Gastrocnemius medialis (tissue), 4 donors: ENCODE results near the gene RHOC.

Experiments
- POLR2A ChIP-seq, 2 donors: fragments of 450-650 bp; IDR thresholded peaks; one replicate each; pipeline ENCODE4 v1.6.1; 2017; ENCODE audit warnings: antibody characterized with exemption in 2 of 2, mild to moderate bottlenecking in 2 of 2, moderate library complexity in 2 of 2
- TF ChIP-seq, protein P1 (sequence below), 5 experiments: fragments of 450-650 bp in 3 of 5; fragments of 200-600 bp in 2 of 5; sonication (generic) in 2 of 5; IDR thresholded peaks in 4 of 5; conservative IDR thresholded peaks in 1 of 5; 1 replicate in 4 of 5; 2 replicates in 1 of 5; pipeline ENCODE4 v1.5.1; 2016 to 2019; ENCODE audit warnings: antibody characterized with exemption in 5 of 5, mild to moderate bottlenecking in 3 of 5, moderate library complexity in 3 of 5

DNA sequence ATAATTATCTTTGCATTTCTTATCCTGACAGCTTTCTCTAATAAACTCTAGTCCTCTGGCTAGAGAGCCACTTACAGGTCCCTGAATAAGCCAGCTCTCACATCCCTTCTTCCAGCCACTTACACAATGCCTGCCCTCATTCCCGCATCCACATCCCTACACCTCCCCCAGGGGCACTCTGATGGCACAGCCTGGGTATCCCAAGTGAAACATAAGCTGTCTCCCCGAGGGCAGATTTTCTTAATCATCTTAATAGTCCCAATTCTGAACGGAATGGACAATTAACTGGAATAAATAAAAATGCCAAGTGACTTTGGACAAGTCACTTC, 4.9 kb downstream of the RHOC start:
- TF ChIP-seq, protein P1, sequence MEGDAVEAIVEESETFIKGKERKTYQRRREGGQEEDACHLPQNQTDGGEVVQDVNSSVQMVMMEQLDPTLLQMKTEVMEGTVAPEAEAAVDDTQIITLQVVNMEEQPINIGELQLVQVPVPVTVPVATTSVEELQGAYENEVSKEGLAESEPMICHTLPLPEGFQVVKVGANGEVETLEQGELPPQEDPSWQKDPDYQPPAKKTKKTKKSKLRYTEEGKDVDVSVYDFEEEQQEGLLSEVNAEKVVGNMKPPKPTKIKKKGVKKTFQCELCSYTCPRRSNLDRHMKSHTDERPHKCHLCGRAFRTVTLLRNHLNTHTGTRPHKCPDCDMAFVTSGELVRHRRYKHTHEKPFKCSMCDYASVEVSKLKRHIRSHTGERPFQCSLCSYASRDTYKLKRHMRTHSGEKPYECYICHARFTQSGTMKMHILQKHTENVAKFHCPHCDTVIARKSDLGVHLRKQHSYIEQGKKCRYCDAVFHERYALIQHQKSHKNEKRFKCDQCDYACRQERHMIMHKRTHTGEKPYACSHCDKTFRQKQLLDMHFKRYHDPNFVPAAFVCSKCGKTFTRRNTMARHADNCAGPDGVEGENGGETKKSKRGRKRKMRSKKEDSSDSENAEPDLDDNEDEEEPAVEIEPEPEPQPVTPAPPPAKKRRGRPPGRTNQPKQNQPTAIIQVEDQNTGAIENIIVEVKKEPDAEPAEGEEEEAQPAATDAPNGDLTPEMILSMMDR (IDR thresholded peaks at IDR 0.05 in 4 of 5, conservative IDR thresholded peaks at IDR 0.05 in 1 of 5), result no peak
- TF ChIP-seq POLR2A (IDR thresholded peaks at IDR 0.05), result no peak
